Mononuclear cell (primary cell): Measurements from ENCODE around the gene SEM1. TPM values are rescaled to one million over a fixed set of nuclear protein-coding genes. Genes with fewer than 3 reads are reported as not detected.
"Not testable (repeated sequence)": the region's sequence is repeated elsewhere in the genome, so short reads cannot be mapped to it uniquely, and the experiment has no call there.

Experiments
- H3K27me3 ChIP-seq: 2 replicates; pipeline ENCODE4 v1.6.0; 2011; ENCODE audit warnings: low read length, control low read depth; ENCODE audit not compliant: insufficient read depth
- H3K4me1 ChIP-seq: 2 replicates; pipeline ENCODE4 v1.5.1; 2011; ENCODE audit warnings: mild to moderate bottlenecking, low read length, control low read depth; ENCODE audit not compliant: insufficient read depth
- H3K4me3 ChIP-seq: 2 replicates; pipeline ENCODE4 v1.5.1; 2011; ENCODE audit warnings: mild to moderate bottlenecking, low read length, moderate library complexity
- H3K9me3 ChIP-seq: 2 replicates; pipeline ENCODE4 v1.5.1; 2011; ENCODE audit warnings: low read depth, mild to moderate bottlenecking, control low read depth, low read length
- total RNA-seq: library from RNA; depleted of rRNA; stranded (reverse); fragments of >200 nt; gene quantifications from one replicate; pipeline ENCODE4 v1.2.3, GENCODE V29; 2012

SEM1 gene
- total RNA-seq, 1 donor: 26.0 TPM

DNA sequence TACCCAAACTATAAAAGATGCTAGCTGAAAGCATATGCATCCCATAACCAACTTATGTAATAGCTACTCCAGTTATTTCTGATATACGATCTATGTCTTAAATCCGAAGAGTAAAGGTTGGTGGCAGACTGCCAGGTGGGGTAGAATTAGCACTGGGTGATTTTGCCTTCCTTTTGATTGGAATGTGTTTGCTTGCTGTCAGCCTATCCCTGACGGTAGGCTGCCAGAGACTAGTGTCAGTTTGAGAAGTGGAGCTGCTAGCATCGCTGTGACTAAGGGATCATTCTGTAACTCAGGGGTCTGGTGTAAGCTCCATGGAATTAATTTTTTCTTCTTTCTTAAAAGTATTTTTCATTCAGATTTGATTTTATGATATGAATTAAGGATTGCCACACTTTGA lies 9.5 kb upstream of the SEM1 start:
- Histone ChIP-seq H3K4me1 (no peaks in the 10 kb centered on the region), H3K9me3 (no peaks in the 10 kb centered on the region), H3K27me3 (peaks cover 29% of the 10 kb centered on the region), H3K4me3 (no peak overlapping the region)

DNA sequence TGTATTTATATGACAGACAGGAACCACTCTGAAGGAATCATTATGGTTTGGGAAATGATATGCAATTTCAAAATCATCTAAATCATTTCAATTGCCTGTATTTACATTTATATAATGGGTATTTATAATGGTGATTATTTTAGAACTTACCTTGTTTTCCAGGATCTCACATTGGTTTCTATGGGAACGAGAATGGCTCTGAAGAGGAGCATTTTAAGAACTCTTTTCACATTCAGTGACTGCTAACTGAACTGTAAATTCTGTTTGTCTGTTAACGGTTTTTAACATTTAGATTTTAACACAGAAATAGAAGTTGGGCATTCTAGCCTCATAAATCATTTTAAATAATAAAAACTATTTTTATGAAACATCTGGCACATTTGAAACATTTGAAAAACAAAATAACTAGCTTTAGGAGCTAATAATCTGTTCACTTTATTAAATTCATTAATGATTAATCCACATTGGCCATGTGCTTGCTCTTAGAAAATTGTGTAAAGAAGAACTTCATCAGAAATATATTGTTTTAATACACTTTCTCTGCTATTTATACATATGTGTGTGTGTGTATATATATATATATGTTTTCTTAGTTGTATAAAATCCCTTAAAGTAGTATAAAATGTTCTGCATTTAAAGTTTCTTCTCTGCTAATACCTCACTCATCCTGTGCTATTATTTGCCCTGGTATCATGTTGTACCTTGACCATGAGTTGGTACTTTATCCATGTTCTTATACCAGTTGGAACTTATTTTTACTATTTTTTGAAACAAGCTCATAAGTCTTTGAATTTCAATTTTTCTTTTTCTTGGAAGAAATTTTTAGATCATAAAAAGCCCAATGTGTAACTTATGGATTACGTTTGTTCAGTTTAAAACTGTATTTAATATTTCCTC lies 8.7 kb upstream of the SEM1 start:
- Histone ChIP-seq H3K9me3 (no peaks in the 10 kb centered on the region), H3K4me1 (no peaks in the 10 kb centered on the region), H3K27me3 (peaks cover 29% of the 10 kb centered on the region), H3K4me3 (no peak overlapping the region)

DNA sequence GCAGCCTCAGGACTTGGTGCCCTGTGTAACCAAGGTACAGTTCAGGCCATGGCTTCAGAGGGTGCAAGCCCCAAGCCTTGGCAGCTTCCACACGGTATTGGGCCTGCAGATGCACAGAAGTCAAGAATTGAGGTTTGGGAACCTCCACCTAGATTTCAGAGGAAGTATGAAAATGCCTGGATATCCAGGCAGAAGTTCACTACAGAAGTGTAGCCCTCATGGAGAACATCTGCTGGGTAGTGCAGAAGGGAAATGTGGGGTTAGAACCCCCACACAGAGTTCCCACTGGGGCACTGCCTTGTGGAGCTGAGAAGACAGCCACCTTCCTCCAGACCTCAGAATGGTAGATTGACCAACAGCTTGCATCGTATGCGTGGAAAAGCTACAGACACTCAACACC lies 3.4 kb upstream of the SEM1 start:
- H3K27me3 ChIP-seq: peaks cover 16% of the 10 kb centered on the region
- H3K4me3 ChIP-seq: no peak overlapping the region

DNA sequence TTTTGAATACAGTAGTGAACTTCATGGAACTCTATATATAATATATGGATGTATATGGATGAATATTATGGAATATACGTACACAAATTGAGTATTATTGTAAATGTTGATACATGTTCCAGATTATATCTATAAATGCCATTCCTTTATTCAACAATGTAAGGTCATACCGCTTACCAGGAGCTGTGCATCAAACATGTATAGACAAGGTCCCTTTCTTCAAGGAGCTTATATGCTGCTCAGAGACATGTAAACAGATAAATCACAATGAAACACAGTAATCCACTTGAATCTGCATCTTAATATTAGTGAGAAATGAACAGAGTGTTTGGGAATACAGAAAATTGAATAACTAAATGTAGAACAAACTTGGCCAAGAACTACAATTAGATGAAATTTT lies 898 bp upstream of the SEM1 start:
- no peak overlapping the region for H3K4me3 ChIP-seq
- no peaks in the 10 kb centered on the region for H3K9me3 ChIP-seq
- H3K4me1 ChIP-seq: peaks cover 10% of the 10 kb centered on the region
- no peaks in the 10 kb centered on the region for H3K27me3 ChIP-seq

More for the DNA sequence above, 3.4 kb upstream of the SEM1 start:
- no peaks in the 10 kb centered on the region for H3K9me3 ChIP-seq
- H3K4me1 ChIP-seq: peaks cover 10% of the 10 kb centered on the region

DNA sequence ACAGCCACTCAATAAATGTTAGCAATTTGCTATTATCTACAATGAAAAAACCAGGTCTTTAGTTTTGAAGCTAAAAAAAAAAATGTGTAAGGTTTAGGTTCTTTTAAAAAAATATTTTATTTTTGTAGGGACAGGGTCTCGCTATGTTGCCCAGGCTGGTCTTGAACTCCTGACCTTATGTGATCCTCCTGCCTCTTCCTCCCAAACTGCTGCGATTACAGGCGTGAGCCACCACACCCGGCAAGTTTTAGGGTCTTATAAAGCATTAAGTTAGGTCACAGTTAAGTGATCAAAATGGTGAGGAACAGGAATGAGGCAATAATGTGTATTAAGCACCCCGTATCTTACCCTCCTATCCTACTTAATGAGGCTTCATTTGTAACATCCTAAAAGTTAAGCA lies 774 bp downstream of the SEM1 start:
- H3K4me3 ChIP-seq: peak overlapping the region; percentile 68
- H3K4me1 ChIP-seq: peaks cover 10% of the 10 kb centered on the region
- no peaks in the 10 kb centered on the region for H3K27me3 ChIP-seq
- no peaks in the 10 kb centered on the region for H3K9me3 ChIP-seq

DNA sequence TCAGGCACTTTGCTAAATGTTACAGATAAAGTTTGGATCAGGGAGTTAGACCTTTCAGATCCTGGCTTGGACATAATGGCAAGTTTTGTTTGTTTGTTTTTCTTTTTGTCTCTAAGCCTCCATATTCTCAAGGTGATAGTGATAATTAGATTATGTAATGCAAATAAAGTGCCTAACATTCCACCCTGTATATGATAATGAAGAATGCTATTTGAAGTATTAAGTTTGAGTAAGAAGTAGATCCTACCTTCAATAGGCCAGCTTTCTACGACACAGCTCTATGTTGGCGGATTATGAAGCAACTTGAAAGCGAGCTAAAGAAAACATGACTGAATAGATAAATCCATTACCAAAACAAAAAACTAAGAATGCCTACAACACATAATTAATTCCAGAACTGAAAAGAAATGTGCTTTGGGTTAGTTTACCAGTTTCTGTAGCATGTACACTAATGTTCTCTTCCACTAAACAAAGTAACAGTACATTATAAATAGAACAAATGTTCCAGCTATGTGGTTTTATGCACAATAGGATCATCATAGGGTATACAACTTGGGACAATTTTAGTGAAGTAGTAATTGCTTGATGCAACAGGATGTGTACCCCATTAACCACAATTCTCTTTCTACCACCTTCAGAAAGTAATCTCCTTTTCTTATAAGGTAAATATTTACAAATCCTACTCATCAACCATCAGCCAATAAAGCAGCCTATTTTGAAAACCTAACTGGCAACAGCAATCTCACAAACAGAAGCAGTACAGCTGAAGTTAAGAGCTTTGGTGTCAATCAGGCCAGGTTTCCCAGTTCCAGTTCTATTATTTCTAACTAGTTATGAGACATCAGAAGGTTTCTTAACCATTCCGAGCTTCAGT lies 1.5 kb downstream of the SEM1 start:
- Histone ChIP-seq H3K4me3 (no peak overlapping the region), H3K4me1 (peaks cover 10% of the 10 kb centered on the region), H3K9me3 (no peaks in the 10 kb centered on the region), H3K27me3 (no peaks in the 10 kb centered on the region)

DNA sequence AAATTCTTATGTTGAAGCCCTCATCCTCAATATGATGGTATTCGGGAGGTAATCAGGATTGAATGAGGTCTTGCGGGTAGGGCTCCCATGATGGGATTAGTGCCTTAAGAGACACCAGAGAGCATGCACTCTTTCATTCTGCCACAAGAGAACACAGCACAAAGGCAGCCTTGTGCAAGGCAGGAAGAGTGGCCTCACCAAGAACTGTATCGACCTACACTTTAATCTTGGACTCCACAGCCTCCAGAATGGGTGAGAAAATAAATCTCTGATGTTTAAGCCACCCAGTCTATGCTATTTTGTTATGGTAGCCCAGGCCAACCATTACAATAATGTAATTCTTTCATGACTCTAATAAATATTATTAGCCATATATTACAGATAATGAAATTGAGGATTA lies 8.4 kb downstream of the SEM1 start:
- Histone ChIP-seq H3K9me3 (no peaks in the 10 kb centered on the region), H3K4me1 (no peaks in the 10 kb centered on the region), H3K4me3 (no peak overlapping the region), H3K27me3 (no peaks in the 10 kb centered on the region)

DNA sequence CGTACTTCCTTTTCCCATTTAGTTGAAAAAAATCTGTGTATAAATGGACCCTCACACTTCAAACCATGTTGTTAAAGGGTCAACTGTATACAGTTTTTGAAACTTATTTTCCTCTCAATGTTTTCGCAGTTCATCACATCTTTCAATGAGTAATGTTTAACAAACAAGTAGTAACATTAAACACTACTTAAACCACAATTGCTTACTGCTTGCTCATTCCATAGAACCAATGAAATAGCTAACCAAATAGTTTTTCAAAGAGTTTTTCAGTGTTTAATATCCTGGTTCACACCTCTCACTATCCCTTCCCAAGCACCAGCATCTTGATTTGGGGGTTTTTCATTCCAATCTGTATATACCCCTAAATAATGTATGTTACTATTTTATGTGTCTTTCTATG lies 9.1 kb downstream of the SEM1 start:
- Histone ChIP-seq H3K9me3 (no peaks in the 10 kb centered on the region), H3K4me3 (no peak overlapping the region), H3K27me3 (no peaks in the 10 kb centered on the region), H3K4me1 (no peaks in the 10 kb centered on the region)

DNA sequence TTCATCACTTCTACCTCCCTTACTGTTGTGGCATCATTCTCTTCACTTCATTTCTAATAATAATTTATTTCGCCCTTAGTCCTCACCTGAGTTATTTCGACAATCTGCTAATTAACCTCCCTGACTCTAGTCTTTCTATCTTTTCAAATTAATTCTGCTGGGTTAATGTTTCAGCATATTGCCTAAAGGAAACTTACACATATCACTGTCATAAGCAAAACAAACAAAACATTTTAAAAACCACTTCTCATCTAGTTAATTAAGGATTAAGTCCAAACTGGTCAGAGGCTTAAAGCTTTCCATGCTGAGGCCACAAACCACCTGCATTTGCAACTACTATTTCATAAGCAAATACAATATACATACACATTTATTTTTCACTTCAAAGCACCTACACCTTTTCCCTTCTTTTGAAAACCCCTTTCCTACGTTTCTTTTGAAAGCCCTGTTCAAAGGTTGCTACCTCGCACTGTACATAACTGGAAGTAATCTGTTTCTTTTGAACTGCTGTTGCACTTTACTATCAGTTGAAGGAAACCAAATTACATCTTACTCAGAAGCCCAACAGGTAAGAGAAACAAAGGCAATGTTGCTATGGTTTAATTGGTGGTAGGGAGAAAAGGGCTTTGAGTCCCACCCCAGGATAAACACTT lies 10.3 kb downstream of the SEM1 start:
- no peaks in the 10 kb centered on the region for H3K27me3 ChIP-seq
- no peaks in the 10 kb centered on the region for H3K4me1 ChIP-seq
- no peaks in the 10 kb centered on the region for H3K9me3 ChIP-seq
- no peak overlapping the region for H3K4me3 ChIP-seq

DNA sequence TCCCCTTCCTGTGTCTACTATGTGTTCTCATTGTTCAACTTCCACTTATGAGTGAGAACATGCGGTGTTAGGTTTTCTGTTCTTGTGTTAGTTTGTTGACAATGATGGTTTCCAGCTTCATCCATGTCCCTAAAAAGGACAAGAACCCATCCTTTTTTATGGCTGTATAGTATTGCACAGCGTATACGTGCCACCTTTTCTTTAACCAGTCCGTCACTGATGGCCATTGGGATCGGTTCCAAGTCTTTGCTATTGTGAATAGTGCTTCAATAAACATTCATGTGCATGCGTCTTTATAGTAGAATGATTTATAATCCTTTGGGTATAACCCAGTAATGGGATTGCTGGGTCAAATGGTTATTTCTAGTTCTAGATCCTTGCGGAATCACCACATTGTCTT lies 11.2 kb downstream of the SEM1 start:
- not testable (repeated sequence) for H3K9me3 ChIP-seq, H3K27me3 ChIP-seq, H3K4me3 ChIP-seq, H3K4me1 ChIP-seq

DNA sequence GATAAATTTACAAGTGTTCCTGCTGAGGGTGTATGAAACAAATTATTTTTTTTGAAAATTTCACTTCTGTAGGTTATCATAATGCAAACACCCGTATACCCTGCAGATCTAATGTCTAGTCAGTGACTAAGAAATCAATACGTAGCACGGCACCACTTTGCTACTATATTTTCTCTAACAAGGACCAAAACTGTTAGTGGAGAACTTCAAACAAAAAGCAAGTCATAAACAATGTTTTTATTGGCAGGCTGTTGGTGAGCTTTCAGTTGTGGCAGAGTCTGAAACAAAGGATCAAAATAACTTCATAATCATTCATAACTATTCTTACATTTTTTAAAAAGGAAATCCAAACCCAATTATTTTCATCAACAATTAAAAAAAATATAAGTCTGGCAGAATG lies 11.8 kb downstream of the SEM1 start:
- Histone ChIP-seq H3K4me3 (no peak overlapping the region), H3K4me1 (no peaks in the 10 kb centered on the region), H3K9me3 (no peaks in the 10 kb centered on the region), H3K27me3 (no peaks in the 10 kb centered on the region)

DNA sequence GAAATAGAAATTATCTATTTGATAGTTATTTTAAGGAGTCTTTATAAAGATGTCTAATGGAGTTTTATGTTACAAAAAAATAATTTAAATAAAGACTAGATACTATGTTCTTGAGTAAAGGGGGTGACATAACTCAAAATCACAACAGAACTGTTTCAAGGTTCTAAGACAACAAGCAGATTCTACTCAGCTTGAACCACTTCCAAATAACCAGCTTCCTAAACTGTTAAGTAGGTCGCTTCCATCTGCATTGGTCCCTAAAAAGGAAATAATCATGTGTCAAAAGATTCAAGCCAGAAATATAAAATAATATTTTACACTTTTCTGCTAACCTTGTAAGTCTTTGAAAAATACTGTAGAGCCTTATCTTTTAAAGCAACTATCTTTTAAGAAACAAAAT lies 14.1 kb downstream of the SEM1 start:
- H3K4me3 ChIP-seq: no peak overlapping the region
- no peaks in the 10 kb centered on the region for H3K4me1 ChIP-seq
- H3K9me3 ChIP-seq: no peaks in the 10 kb centered on the region
- H3K27me3 ChIP-seq: no peaks in the 10 kb centered on the region

DNA sequence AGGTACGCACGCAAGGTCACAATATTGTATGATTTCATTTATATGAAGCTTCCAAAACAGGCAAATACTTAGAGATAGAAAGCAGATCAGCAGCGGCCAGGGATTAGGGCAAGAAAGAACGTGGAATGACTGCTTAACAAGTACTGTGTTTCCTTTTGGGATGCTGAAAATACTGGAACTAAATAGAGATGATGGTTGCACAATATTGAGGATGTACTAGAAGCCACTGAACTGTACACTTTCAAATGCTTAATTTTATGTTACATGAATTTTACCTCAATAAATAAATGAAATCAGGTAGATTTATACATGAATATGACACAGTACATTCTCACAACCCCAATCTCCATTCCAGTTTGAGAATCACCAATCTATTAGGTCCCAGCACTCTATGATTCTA lies 15.6 kb downstream of the SEM1 start:
- Histone ChIP-seq H3K4me1 (no peaks in the 10 kb centered on the region), H3K9me3 (no peaks in the 10 kb centered on the region), H3K27me3 (no peaks in the 10 kb centered on the region), H3K4me3 (no peak overlapping the region)

DNA sequence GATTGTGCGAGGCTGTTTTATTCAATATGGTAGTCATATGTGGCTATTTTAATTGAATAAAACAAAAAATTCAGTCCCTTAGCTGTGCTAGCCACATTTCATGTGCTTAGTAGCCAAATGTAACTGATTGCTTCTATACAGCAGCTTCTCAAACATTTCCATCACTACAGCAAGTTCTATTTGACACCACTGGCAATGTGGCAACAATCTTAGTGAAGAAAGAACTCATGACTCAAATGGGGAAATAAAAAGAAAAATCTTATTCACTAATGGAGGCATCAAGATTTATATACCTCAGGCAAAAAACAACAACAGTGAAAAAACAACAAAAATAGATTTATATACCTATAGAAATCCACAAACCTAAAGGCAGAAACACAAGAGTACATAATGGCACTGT lies 17.9 kb downstream of the SEM1 start:
- no peaks in the 10 kb centered on the region for H3K27me3 ChIP-seq
- no peak overlapping the region for H3K4me3 ChIP-seq
- H3K4me1 ChIP-seq: no peaks in the 10 kb centered on the region
- H3K9me3 ChIP-seq: no peaks in the 10 kb centered on the region

DNA sequence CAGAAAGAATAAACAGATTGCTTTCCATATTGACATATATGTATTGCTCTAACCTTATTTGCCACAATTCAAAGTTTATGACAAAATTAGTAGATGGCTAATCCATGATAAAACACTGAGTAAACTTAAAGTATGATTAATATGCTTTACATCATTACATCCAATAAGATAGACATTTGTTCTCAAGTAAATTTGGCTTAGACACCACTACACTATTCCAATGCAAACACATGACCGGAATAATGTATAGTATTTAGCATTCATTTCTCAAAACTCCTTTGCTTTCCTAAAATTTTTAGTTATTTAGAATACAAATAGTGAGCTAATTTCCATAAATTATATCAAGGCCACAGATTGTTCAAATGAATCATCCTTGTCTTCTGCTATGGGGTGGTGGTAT lies 20.2 kb downstream of the SEM1 start:
- peaks cover 18% of the 10 kb centered on the region for H3K4me1 ChIP-seq
- H3K4me3 ChIP-seq: no peak overlapping the region
- no peaks in the 10 kb centered on the region for H3K9me3 ChIP-seq
- no peaks in the 10 kb centered on the region for H3K27me3 ChIP-seq
